SK-N-SH (cell line): ENCODE results near the gene OR10H2.

Experiments used
- FOXM1 ChIP-seq: IDR thresholded peaks from 2 replicates; pipeline ENCODE4 v1.4.0; 2012; ENCODE audit warnings: low read depth, mild to moderate bottlenecking
- GATA2 ChIP-seq: sonication (generic); formaldehyde crosslinking; IDR thresholded peaks from 2 replicates; pipeline ENCODE4 v1.5.0; 2020; ENCODE audit warnings: mild to moderate bottlenecking, missing genetic modification reagents
- MEF2A ChIP-seq: IDR thresholded peaks from 2 replicates; pipeline ENCODE4 v1.4.0; 2012; ENCODE audit warnings: low read depth, borderline replicate concordance
- TCF12 ChIP-seq: IDR thresholded peaks from 2 replicates; pipeline ENCODE4 v1.4.0; 2012
- TF ChIP-seq, protein P1 (sequence below): fragments of 200-600 bp; sonication (generic); IDR thresholded peaks from 2 replicates; pipeline ENCODE4 v1.6.1; 2017; ENCODE audit warnings: antibody characterized with exemption, mild to moderate bottlenecking, moderate library complexity

DNA sequence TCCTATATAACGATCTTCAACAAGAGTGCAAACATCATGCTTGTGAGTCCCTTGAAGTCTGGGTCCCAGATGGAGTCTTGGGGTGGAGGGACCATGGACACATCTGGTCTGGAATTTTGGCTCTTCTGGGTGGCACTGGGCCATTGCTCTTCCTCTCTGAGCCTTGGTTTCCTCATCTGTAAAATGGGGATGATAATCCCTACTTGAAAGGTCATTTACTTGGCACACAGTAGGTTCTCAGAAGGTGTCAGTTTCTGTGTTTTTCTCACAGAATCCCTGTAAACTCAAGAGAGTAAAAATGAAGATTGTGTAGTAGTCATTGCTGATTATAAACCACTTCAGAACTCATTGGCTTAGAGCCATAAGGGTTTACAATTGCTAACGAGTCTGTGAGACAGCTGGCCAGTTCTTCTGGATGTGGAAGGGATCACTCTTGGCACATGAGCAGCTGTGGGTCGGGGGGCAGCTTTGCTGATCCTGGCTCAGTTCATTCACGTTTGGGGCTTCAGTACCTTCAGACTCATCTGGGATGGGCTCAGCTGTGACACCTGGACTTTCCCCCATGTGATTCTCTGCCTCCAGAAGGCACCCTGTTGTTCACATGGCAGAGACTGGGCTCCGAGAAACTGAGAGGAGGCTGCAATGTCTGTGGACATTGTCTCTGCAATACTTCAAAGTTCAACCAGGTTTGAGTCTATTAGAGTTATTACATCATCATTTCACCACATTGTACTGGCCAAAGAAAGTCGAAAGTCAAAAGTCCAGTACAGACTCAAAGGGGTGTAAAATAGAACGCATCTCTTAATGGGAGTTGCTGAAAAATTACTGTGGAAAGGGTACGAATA is 47.1 kb upstream of the OR10H2 start:
- TF ChIP-seq, protein P1, sequence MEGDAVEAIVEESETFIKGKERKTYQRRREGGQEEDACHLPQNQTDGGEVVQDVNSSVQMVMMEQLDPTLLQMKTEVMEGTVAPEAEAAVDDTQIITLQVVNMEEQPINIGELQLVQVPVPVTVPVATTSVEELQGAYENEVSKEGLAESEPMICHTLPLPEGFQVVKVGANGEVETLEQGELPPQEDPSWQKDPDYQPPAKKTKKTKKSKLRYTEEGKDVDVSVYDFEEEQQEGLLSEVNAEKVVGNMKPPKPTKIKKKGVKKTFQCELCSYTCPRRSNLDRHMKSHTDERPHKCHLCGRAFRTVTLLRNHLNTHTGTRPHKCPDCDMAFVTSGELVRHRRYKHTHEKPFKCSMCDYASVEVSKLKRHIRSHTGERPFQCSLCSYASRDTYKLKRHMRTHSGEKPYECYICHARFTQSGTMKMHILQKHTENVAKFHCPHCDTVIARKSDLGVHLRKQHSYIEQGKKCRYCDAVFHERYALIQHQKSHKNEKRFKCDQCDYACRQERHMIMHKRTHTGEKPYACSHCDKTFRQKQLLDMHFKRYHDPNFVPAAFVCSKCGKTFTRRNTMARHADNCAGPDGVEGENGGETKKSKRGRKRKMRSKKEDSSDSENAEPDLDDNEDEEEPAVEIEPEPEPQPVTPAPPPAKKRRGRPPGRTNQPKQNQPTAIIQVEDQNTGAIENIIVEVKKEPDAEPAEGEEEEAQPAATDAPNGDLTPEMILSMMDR, result no peak
- TF ChIP-seq TCF12, result no peak
- TF ChIP-seq FOXM1, result no peak
- TF ChIP-seq GATA2 (CRISPR knock-in tag), result no peak
- TF ChIP-seq MEF2A, result no peak
